ENCODE data around the gene SDK2.

Gene SDK2

GRCh38 chr17:73614256-73614655 is 30.0 kb downstream of the SDK2 start:
- in situ Hi-C loops (cut with HindIII; ENCODE audit: low sequenced_read_pairs): no loop called here

DNA sequence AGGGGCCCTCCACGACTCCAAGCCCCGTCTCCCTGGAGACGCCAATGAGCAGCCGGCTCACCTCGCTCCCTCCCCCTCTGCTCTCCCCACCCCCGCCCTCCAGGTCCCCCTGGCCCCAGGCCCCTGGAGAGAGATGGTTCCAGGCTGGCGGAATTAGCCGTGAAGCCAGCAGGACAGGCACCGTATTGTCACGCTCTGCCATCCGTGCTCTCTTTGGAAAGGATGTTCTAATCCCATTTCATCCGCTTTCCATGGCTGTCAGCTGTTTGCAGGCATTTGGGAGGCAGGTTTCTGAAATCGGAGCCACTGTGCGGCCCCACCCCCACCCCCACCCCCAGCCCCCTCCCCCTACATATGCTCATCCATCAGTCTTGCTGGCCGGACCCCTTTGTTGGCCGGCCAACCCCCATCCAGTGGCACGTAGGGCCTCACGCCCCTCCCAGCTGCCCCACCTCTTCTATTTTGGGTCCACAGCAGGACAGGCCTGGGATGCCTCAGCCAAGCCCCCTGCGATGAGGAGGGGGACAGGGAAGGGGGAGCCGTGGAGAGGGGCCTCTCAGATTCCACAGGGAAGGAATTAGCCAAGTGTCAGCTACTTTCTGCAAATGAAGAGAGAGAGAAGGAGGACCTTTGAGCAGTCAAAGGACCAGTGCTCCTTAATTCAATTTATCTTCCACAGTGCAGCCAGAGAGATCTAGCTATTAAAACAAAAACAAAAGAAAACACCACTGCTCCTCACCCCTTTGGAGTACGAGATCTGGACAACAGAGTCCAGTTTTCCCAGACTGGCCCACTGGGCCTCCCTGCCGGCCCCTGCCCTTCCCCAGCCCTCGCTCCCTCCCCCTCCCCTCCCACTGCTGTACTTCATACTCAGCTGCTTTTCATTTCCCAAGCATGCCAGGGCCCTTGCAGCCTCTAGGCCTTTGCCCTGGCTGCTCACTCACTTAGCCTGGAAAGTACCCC is 30.7 kb downstream of the SDK2 start:
- in situ Hi-C loops (cut with HindIII; ENCODE audit: low sequenced_read_pairs): no loop called here

DNA sequence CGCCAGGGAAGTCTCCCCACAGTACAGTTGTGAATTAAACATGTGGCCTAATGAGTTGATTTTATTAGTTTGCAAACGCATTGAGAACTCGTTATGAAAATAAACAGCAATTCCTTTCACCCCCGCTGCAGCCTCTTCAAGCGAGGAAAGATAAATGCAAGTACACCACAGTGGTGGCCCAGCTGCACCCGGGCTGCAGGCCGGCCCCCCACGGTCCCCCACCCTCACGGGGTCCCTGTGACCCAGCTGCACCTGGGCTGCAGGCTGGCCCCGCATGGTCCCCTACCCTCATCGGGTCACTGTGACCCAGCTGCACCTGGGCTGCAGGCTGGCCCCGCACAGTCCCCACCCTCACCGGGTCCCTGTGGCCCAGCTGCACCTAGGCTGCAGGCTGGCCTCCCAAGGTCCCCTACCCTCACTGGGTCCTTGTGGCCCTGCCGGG is 32.2 kb downstream of the SDK2 start:
- in situ Hi-C loops (cut with HindIII; ENCODE audit: low sequenced_read_pairs): no loop called here

GRCh38 chr17:73611630-73612029 is 32.6 kb downstream of the SDK2 start:
- in situ Hi-C loops (cut with HindIII; ENCODE audit: low sequenced_read_pairs): no loop called here

DNA sequence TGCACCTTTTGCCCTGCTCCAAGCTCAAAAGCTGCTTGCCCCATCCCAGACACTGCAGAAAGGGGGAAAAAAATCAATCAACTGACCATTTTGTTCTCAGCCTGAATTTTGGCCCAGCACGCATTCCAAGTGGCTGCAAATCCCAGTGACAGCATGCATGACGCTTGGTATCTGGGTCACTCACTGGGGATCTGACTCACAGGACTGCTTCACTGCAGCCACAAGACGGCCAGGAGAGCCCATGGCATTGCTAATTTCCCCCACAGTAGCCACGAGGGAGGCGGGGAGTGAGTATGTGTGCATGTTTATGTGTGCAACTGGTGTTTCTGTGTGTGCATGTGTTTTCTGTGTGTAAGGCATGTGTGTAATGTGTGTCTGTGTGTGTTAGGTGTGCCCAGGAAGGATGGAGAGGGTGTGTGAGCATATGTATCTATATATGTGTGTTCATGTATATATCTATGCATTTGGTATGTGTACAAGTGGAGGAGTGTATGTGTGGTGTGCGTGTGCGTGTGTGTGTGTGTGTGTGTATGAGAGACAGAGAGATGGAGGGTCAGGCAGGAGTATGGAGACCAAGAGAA is 33.8 kb downstream of the SDK2 start:
- in situ Hi-C loops (cut with HindIII; ENCODE audit: low sequenced_read_pairs): no loop called here

- in situ Hi-C loops (cut with HindIII; ENCODE audit: low sequenced_read_pairs): loop anchor here (5.0 kb wide), 2 partner anchors 47 to 97 kb away; no protein-coding TSS in a partner anchor
These were observed 34.5 kb downstream of the SDK2 start for GRCh38 chr17:73609758-73610157.

GRCh38 chr17:73609060-73609459 is 35.2 kb downstream of the SDK2 start:
- in situ Hi-C loops (cut with HindIII; ENCODE audit: low sequenced_read_pairs): loop anchor here (5.0 kb wide), 2 partner anchors 47 to 97 kb away; no protein-coding TSS in a partner anchor

GRCh38 chr17:73605444-73605843 is 38.8 kb downstream of the SDK2 start:
- in situ Hi-C loops (cut with HindIII; ENCODE audit: low sequenced_read_pairs): loop anchor here (5.0 kb wide), 2 partner anchors 43 to 93 kb away; no protein-coding TSS in a partner anchor

DNA sequence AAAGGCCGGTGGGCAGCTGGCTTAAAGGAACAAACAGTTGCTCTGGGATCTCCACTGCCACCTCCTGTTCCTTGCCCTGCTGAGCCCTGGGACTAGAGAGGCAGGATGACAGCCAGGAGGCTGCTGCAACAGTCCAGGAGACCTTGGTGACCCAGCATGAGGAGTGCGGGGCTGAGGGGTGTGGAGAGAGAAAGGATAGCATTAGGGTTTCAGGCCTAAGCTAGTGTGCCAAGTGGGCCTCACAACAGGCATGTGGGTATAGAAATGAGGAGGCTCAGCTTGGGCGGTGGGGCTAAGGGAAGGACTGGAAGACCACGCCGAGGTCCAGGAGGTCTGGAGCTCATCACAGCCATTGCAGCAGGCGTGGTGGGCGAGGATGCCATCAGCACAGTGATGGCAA is 39.8 kb downstream of the SDK2 start:
- in situ Hi-C loops (cut with HindIII; ENCODE audit: low sequenced_read_pairs): no loop called here

DNA sequence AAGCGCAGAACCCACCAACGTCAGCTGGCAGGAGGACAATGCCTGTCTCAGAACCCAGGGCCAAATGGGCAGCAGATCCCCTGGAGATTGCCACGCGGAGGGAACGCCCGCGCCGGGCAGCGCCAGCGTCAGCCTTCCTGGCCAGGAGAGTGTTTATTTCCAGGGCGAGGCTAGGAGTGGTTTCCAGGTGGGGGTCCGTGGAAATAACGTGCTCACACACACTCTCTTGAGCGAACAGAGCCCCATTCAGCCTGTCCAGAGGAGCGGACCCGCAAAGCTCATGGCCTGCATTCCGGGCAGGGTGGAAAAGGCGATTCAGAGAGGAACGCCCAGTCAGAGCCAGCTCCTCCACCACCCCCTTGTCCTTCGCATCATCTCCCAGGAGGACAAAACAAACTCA is 40.3 kb downstream of the SDK2 start:
- in situ Hi-C loops (cut with HindIII; ENCODE audit: low sequenced_read_pairs): no loop called here

DNA sequence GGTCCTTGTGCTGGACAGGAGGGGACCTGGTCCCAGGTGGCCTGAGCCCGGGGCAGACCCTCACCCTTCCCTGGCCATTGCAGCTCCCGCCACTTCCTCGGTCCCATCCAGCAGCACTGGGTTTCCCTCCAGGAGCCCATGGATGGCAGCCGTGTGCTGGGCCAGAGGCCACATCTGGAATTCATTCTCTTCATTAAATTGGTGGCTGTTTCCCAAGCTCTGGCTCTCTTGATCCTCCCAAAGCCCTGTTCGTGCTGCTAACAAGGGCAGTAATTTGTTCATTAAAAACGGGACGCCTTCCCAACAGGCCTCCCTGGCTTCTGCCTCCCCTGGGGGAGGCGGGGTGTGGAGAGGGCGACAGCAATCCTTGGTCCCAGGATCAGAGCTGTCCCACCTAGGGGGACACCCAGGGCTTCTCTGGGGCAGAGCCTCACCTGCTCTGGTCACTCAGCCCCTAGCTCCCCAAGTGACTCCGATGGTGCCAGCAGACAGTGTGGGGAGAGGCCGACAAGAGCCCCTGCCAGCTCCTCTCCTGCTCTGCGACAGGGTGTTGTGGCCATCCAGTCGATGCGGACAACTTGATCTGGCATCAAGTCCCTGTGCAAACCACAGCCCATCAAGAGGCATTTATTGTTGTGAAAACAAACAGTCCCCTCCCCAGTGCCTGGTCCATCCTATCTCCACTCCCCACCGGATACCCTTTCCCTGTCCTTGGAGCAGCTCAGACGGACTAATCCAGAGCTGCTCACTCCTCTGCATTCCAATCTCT is 44.0 kb downstream of the SDK2 start:
- in situ Hi-C loops (cut with HindIII; ENCODE audit: low sequenced_read_pairs): no loop called here

- in situ Hi-C loops (cut with HindIII; ENCODE audit: low sequenced_read_pairs): no loop called here
These were observed 44.6 kb downstream of the SDK2 start for GRCh38 chr17:73599599-73599998.

DNA sequence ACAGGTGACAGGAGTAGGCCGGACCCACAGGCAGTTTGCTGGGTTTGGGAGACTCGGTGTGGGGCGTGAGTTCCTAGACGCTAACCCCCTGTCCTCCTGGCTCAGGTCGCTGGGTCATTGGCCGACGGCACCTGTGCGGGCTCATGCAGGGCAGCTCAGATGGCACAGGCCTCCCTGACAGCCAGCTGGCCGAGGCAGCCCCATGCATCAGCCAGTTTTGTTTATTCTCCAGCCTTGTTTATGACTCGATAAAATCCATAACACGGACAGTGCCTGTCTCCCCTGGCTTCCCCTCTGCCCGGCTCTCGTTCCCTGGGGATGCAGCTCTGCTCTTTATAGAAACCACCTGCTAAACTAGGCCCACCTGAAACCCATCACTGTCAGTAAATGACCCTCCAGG is 46.0 kb downstream of the SDK2 start:
- in situ Hi-C loops (cut with HindIII; ENCODE audit: low sequenced_read_pairs): no loop called here

DNA sequence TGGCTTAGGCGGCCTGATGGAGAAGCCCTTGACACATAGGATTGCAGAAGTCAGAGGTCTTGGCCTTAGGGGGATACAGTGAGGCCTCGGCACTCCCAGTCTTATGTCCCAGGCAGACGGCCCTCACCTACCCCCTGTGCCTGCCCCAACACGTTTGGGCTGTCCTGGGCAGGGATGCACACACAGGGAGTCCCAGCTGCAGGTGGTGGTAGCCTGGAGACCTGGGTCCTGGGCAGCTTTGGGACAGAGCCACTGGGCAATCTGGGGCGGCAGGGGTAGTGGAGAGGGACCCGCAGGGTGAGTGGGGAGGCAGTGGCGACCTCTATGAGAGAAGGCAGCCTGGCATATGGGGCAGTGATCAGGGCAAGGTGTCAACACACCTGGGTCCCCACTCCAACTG is 48.3 kb downstream of the SDK2 start:
- in situ Hi-C loops (cut with HindIII; ENCODE audit: low sequenced_read_pairs): no loop called here

DNA sequence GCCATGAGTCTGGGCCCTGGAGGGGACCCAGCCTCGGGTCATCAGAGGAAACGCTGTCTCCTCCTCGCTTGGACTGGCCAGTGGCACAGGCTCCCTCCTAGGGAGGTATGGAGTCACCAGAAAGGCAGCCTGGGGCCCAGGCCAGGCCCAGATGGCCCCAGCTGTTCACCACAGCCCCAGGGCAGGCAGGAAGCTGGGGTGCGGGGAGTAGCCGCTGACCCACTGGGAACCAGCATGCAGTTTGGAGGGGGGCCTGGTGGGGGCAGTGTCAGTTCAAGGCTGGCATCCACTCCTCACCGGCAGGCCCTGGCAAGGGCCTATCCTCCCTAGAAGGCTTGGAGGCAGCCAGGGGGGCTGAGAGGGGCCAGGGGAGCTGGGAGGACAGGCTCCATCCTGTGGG is 48.8 kb downstream of the SDK2 start:
- in situ Hi-C loops (cut with HindIII; ENCODE audit: low sequenced_read_pairs): no loop called here

DNA sequence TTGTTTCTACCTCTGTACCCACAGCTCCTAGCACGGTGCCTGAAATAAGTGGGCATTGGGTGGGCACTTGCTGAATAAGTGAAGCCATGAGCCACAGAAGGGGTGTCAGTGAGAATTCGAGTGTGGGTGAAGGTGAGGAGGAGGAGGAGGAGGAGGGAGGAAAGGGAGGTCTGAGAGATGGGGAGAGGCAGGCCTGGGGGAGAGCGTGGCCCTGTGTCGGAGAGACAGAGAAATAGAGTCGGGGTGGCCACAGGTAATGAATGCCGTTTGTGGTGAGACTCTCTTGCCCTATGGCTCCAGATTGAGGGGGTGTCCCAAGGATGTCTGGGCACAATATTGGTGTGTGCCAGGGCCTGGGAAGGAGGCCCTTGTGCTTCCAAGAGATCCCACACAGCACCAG is 49.2 kb downstream of the SDK2 start:
- in situ Hi-C loops (cut with HindIII; ENCODE audit: low sequenced_read_pairs): no loop called here

- in situ Hi-C loops (cut with HindIII; ENCODE audit: low sequenced_read_pairs): no loop called here
These were observed 49.6 kb downstream of the SDK2 start for GRCh38 chr17:73594598-73594997.

DNA sequence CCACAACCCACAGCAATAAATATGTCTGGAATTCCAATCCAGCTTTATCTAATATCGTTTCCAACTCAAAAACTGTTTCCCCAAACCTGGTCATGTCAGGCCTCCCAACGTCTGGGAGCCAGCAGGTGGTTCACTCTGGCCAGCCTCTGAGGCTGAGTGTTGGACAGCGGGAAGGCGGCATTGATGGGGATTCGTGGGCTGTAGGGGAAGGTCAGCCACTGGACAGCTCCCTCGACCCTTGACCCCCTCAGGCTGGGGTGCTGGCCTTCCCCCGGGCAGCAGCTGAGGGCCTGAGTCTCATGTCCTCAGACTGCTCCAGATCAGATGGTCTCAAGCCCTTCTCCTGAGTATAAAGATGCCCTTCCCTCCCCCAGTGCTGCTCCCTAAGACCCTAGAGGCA is 50.2 kb downstream of the SDK2 start:
- in situ Hi-C loops (cut with HindIII; ENCODE audit: low sequenced_read_pairs): no loop called here

DNA sequence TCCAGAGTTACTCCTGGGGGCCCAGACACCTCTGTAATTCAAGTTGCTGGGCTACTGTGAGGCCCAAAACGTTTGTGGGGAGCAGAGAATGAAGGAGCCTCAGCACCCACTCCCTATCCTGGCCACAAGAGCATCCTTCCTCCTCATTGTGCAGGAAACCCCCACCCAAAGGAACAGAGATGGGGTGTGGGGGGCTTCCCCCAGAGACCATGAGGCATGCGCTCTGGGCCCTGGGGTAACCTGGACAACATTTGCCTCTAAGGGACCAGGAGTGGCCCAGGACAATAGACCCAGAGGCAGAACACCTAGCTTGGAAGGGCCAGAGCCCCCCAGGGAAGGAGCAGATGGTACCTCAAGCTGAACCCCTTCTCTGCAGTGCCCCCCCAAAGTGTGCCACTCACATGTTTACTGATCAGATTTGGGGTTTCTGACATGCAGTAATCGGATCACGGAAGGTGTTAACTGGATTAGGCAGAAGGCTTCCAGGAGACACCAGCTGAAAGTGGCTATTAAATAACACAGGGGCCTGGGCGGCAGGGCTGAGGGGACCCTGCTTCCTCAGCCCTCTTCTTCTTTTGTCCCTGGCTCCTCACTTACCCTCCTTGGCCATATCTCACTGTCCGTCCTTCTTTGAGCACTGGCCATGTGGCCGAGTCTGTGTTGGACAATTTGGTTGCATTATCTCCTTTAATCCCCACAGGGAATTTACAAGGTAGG is 50.8 kb downstream of the SDK2 start:
- in situ Hi-C loops (cut with HindIII; ENCODE audit: low sequenced_read_pairs): no loop called here

DNA sequence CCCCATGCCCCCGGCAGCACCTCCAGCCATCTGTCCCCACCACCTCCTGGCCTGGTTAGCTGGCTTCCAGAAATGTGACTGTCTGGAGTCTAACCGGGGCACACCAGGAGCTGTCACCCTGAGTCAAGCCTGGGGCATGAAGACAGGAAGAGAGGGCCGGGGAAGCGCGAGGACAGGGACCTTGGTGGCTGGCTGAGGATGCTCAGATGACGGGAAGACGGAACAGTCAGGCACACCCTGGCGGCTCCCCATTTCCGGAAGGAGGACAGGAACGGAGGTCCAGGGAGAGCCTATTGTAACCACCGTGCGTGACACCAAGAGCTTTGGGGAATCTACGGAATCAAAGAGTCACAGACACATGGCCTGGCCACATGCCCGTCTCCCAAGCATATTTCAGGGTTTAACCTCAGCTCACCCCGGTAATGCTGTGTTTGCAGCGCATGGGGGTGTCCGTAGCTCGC is 51.7 kb downstream of the SDK2 start:
- in situ Hi-C loops (cut with HindIII; ENCODE audit: low sequenced_read_pairs): no loop called here

- in situ Hi-C loops (cut with HindIII; ENCODE audit: low sequenced_read_pairs): no loop called here
These were observed 52.2 kb downstream of the SDK2 start for GRCh38 chr17:73592079-73592415.
